ENCODE data around the gene SLC5A10.

- TF ChIP-seq CTCF (IDR thresholded peaks at IDR 0.05; ENCODE audit: poor library complexity, severe bottlenecking) (no peak), RAD21 (conservative IDR thresholded peaks at IDR 0.05) (no peak), POLR2AphosphoS5 (IDR thresholded peaks at IDR 0.05) (no peak), REST (IDR thresholded peaks at IDR 0.05; ENCODE audit: borderline replicate concordance) (no peak), MXI1 (conservative IDR thresholded peaks at IDR 0.05; ENCODE audit: poor library complexity, severe bottlenecking) (no peak), EZH2 (IDR thresholded peaks at IDR 0.05; ENCODE audit: borderline replicate concordance, insufficient read depth, low read length, poor library complexity, severe bottlenecking) (no peak), EP300 (conservative IDR thresholded peaks at IDR 0.05; ENCODE audit: poor library complexity, severe bottlenecking) (no peak)
Observed at GRCh38 chr17:18951941-18952842, at the start of gene SLC5A10.

All from neural cell (in vitro differentiated cells).